Endothelial cell of umbilical vein (primary cell): ENCODE data around the gene LAMB1.

Source experiments
- CTCF ChIP-seq, 2 donors: IDR thresholded peaks; 1 replicate in 1 of 2; 2 replicates in 1 of 2; pipeline ENCODE4 v1.5.1; 2011; ENCODE audit warnings: low read length in 2 of 2, mild to moderate bottlenecking in 2 of 2, moderate library complexity in 2 of 2, control low read depth in 1 of 2, inconsistent platforms in 1 of 2, low read depth in 1 of 2; ENCODE audit not compliant: insufficient read depth in 1 of 2; ENCODE audit errors: extremely low read depth in 1 of 2
- EZH2 ChIP-seq: IDR thresholded peaks from 2 replicates; pipeline ENCODE4 v1.6.1; 2012; ENCODE audit warnings: borderline replicate concordance, low read depth, mild to moderate bottlenecking, moderate library complexity, low read length, inconsistent platforms; ENCODE audit not compliant: severe bottlenecking
- JUN ChIP-seq: IDR thresholded peaks from 2 replicates; pipeline ENCODE4 v1.6.1; 2011; ENCODE audit warnings: borderline replicate concordance, low read depth; ENCODE audit not compliant: insufficient read length, insufficient read depth

DNA sequence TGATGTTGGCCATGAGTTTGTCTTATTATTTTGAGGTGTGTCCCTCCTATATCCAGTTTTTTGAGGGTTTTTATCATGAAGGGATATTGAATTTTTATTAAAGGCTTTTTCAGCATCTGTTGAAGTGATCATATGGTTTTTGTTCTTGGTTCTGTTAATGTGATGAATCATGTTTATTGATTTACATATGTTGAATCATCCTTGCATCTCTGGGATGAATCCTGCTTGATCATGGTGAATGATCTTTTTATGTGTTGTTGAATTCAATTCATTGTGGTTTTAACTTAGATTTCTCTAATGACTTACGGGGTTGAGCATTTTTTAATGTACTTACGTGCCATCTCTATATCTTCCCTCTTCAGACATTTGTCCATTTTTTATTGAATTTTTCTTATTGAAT, 89.1 kb downstream of the LAMB1 start:
- TF ChIP-seq JUN (no peak), CTCF (IDR thresholded peaks at IDR 0.05; ENCODE audit: extremely low read depth in 1 of 2, insufficient read depth in 1 of 2, low read depth in 1 of 2, low read length in 2 of 2) (no peak), EZH2 (no peak)
